Natural killer cell (primary cell): Measurements from ENCODE around the gene POTEB3. TPM values are rescaled to one million over a fixed set of nuclear protein-coding genes. Genes with fewer than 3 reads are reported as not detected.
"Not testable (repeated sequence)": the region's sequence is repeated elsewhere in the genome, so short reads cannot be mapped to it uniquely, and the experiment has no call there.

Experiments
- ATAC-seq, 3 donors: fragments of 150-1000 bp in 2 of 3; fragments of 200-7000 bp in 1 of 3; cut with Tn5 transposase; 1 replicate in 1 of 3; 2 replicates in 2 of 3; pipeline ENCODE4 v1.10.0; 2021; ENCODE audit warnings: mild to moderate bottlenecking in 2 of 3, moderate library complexity in 2 of 3
- DNase-seq, 2 donors: peaks; one replicate each; pipeline versions ENCODE4 v3.0.0 to v3.0.0-alpha.2; 2013 to 2021; ENCODE audit warnings: mixed read lengths in 1 of 2
- H3K27ac ChIP-seq: one replicate; pipeline ENCODE4 v1.5.1; 2013; ENCODE audit warnings: mild to moderate bottlenecking, low read length
- H3K27me3 ChIP-seq: one replicate; pipeline ENCODE4 v1.6.1; 2013; ENCODE audit warnings: low read length; ENCODE audit not compliant: control insufficient read depth, insufficient read depth
- H3K36me3 ChIP-seq: one replicate; pipeline ENCODE4 v1.6.1; 2013; ENCODE audit warnings: low read length; ENCODE audit not compliant: control insufficient read depth, insufficient read depth
- H3K4me1 ChIP-seq: one replicate; pipeline ENCODE4 v1.6.1; 2013; ENCODE audit warnings: low read length; ENCODE audit not compliant: control insufficient read depth, insufficient read depth
- H3K4me3 ChIP-seq: one replicate; pipeline ENCODE4 v1.5.1; 2013; ENCODE audit warnings: low read length
- H3K9me3 ChIP-seq: one replicate; pipeline ENCODE4 v1.6.1; 2013; ENCODE audit warnings: low read length; ENCODE audit not compliant: control insufficient read depth, insufficient read depth
- H3K27ac Mint-ChIP-seq, 2 donors: one replicate each; pipeline ENCODE4 v1.8.0; 2022; ENCODE audit warnings: mild to moderate bottlenecking in 2 of 2, mixed read lengths in 2 of 2, moderate library complexity in 1 of 2
- H3K27me3 Mint-ChIP-seq, 2 donors: one replicate each; pipeline ENCODE4 v1.8.0; 2022; ENCODE audit warnings: low read depth in 2 of 2, mixed read lengths in 2 of 2
- H3K36me3 Mint-ChIP-seq: one replicate; pipeline ENCODE4 v1.8.0; 2022; ENCODE audit warnings: mixed read lengths
- H3K4me1 Mint-ChIP-seq, 2 donors: one replicate each; pipeline ENCODE4 v1.8.0; 2022; ENCODE audit warnings: mixed read lengths in 2 of 2
- H3K4me3 Mint-ChIP-seq: one replicate; pipeline ENCODE4 v1.8.0; 2022; ENCODE audit warnings: mild to moderate bottlenecking, moderate library complexity, mixed read lengths
- H3K9me3 Mint-ChIP-seq, 2 donors: one replicate each; pipeline ENCODE4 v1.8.0; 2022; ENCODE audit warnings: mixed read lengths in 2 of 2
- WGBS: methylation state at CpG from one replicate; pipeline ENCODE4 v1.1.7; 2013; ENCODE audit warnings: missing lambda C conversion rate; ENCODE audit not compliant: insufficient coverage; 5-methylcytosine and 5-hydroxymethylcytosine counted together
- intact Hi-C: fragments of 100-400 bp; cut with micrococcal nuclease; formaldehyde crosslinking; loops from one replicate; pipeline ENCODE4 v1.14.2; 2022
- total RNA-seq, 4 donors: library from RNA; stranded (reverse); fragments of 120-200 nt in 1 of 4; gene quantifications; one replicate each; pipeline versions ENCODE4 v1.2.3 to v1.2.4, GENCODE V29; 2013 to 2022

POTEB3 gene
- not detected for total RNA-seq
- total RNA-seq (2013) = not detected

DNA sequence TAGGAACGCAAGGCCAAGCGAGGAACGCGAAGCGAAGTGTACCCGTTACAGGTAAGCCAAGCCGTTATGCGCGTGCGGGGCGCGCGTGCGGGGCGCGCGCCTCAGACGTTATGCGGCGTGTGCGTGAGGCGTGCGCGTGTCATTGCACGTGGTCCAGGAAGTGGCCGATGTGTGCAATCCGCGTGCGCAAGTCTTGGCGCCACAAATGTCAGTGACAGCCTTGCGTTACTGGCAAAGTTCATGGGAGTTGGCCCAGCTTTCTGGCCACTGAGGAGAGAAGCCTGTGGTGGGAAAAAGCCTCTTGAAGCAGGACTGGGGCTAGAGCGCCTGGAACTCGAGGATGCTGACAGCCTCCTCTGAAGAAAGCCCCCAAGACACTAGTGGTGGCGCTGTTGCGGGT lies at the start of gene POTEB3:
POTEB3 (minus strand) TSS at position 101 of the 400 bp plus-strand sequence. CDS start 488 bp downstream, outside the sequence.
- ATAC-seq, H3K27ac Mint-ChIP-seq, DNase-seq: not testable (repeated sequence)

DNA sequence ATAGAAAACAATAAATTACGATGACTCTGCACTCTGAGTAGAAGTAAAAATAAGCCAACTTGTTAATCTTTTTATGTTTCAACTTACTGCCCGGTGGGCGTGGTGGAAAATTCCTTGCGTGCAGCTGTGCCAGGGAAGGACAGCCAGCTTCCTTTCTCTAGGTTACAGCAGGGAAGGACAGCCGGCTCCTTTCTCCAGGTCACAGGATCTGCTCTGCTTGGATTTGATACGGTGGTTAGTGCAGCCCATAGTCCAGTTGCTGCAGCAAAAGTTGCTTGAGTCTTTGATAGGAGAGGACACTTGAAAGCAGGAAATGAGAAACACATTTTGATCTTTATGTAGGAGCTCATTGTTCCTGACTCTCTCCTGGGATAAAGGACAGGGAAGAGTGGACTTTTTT lies 13.4 kb upstream of the POTEB3 start:
- H3K4me1 Mint-ChIP-seq, H3K9me3 Mint-ChIP-seq, H3K4me3 Mint-ChIP-seq, H3K36me3 ChIP-seq, DNase-seq, intact Hi-C loops, ATAC-seq, H3K9me3 ChIP-seq, H3K27ac Mint-ChIP-seq, H3K4me1 ChIP-seq, H3K4me3 ChIP-seq, H3K27me3 ChIP-seq, H3K27me3 Mint-ChIP-seq, H3K27ac ChIP-seq, H3K36me3 Mint-ChIP-seq: not testable (repeated sequence)
- WGBS = no CpG with 5 or more reads among the region's 6 CpGs

More for the DNA sequence above, at the start of gene POTEB3:
- H3K27ac ChIP-seq, H3K4me3 Mint-ChIP-seq, H3K4me1 Mint-ChIP-seq, H3K27me3 Mint-ChIP-seq, H3K27me3 ChIP-seq, H3K9me3 ChIP-seq, H3K4me3 ChIP-seq, H3K9me3 Mint-ChIP-seq, H3K36me3 ChIP-seq, H3K36me3 Mint-ChIP-seq, H3K4me1 ChIP-seq, intact Hi-C loops: not testable (repeated sequence)
- no CpG with 5 or more reads among the region's 35 CpGs for WGBS

GRCh38 chr15:21451920-21452563 lies 11.7 kb upstream of the POTEB3 start:
- H3K4me3 Mint-ChIP-seq, H3K27me3 ChIP-seq: not testable (repeated sequence)

DNA sequence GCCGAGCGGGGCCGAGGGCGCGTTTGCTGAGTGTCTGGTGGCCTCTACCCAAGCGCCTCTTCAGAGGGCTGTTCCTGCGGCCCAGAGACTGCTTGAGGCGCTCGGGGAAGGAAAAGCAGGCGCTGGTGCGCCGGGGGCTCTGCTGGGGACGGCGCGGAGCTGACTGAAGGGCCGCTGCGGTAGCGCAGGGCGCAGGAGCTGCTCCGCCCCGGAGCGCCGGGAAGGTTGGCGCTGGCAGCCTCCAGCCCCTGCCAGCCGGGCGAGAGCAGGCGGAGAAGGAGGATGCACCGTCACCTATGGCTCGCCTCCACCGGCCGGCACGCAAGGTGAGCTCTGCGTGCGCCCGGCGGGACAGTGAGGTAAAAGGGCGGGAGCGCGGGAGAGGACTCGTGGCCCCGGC lies 11.2 kb upstream of the POTEB3 start:
- H3K9me3 ChIP-seq, H3K4me1 ChIP-seq, H3K27ac Mint-ChIP-seq, H3K27me3 Mint-ChIP-seq, H3K36me3 Mint-ChIP-seq, H3K36me3 ChIP-seq, H3K4me1 Mint-ChIP-seq, H3K27me3 ChIP-seq, DNase-seq, H3K27ac ChIP-seq, intact Hi-C loops, H3K4me3 ChIP-seq, H3K4me3 Mint-ChIP-seq, H3K9me3 Mint-ChIP-seq, ATAC-seq: not testable (repeated sequence)
- no CpG with 5 or more reads among the region's 41 CpGs for WGBS

More at GRCh38 chr15:21451920-21452563, 11.7 kb upstream of the POTEB3 start:
- H3K27ac ChIP-seq, intact Hi-C loops, H3K4me3 ChIP-seq, ATAC-seq, H3K4me1 Mint-ChIP-seq, DNase-seq, H3K27ac Mint-ChIP-seq, H3K36me3 Mint-ChIP-seq, H3K27me3 Mint-ChIP-seq, H3K4me1 ChIP-seq, H3K36me3 ChIP-seq, H3K9me3 Mint-ChIP-seq, H3K9me3 ChIP-seq: not testable (repeated sequence)
- 24% methylated on average over 7 of the region's 72 CpGs for WGBS

DNA sequence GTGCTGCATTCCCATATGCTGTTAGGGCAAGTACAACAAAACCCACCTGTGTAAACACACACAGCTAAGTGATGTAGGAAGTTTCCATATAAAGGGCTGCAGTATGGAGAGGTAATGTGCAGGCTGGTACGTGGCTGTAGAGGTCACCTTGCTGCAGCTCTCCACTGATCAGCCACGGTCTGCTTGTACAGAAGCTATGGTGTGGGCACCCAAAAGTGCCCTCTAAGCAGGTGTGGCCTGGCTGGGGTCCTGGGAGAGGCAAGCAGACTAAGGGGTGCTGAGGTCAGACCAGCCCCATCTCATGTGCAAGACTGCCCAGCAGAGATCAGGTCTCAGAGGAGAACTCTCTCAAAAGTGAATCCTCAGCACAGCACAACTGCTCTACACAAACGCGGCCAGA lies 32.9 kb downstream of the POTEB3 start:
- H3K4me1 ChIP-seq, H3K27me3 Mint-ChIP-seq, H3K9me3 Mint-ChIP-seq, DNase-seq, H3K27ac Mint-ChIP-seq, H3K9me3 ChIP-seq, ATAC-seq, H3K4me3 ChIP-seq, H3K27me3 ChIP-seq, H3K4me1 Mint-ChIP-seq, H3K36me3 ChIP-seq, H3K27ac ChIP-seq, intact Hi-C loops, H3K4me3 Mint-ChIP-seq, H3K36me3 Mint-ChIP-seq: not testable (repeated sequence)
- 63% methylated on average over 2 of the region's 4 CpGs for WGBS

DNA sequence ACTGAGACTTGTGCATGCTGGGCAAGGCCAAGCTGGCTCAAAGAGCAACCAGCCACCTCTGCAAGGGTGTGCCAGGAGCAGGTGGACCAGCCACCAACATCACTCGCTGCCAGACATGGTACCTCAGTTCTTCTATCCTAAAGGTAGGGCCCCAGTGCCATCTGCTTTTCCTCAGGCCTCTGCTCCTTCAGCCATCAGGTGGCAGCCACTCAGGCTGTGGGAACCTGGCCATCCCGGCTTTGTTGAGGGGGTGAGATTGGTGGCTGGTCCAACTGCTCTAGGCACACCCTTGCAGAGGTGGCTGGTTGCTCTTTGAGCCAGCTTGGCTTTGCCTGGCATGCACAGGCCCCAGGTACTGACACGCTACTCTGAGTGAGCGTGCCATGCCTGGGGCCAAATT lies 38.8 kb downstream of the POTEB3 start:
- H3K27ac Mint-ChIP-seq, ATAC-seq, H3K9me3 Mint-ChIP-seq, H3K4me3 Mint-ChIP-seq, H3K4me3 ChIP-seq, H3K36me3 Mint-ChIP-seq, H3K4me1 ChIP-seq, H3K27me3 Mint-ChIP-seq, intact Hi-C loops, H3K27me3 ChIP-seq, H3K9me3 ChIP-seq, H3K36me3 ChIP-seq, DNase-seq, H3K4me1 Mint-ChIP-seq, H3K27ac ChIP-seq: not testable (repeated sequence)
- 80% methylated on average over 3 of the region's 4 CpGs for WGBS

- H3K9me3 ChIP-seq, H3K36me3 Mint-ChIP-seq, H3K27ac ChIP-seq, H3K27me3 Mint-ChIP-seq, H3K4me1 Mint-ChIP-seq, intact Hi-C loops, H3K4me3 Mint-ChIP-seq, H3K4me3 ChIP-seq, H3K9me3 Mint-ChIP-seq, H3K36me3 ChIP-seq, ATAC-seq, H3K27ac Mint-ChIP-seq, DNase-seq, H3K4me1 ChIP-seq, H3K27me3 ChIP-seq: not testable (repeated sequence)
- 92% methylated on average over 3 of the region's 4 CpGs for WGBS
Observed at GRCh38 chr15:21399111-21399510, 41.2 kb downstream of the POTEB3 start.

GRCh38 chr15:21398511-21398910 lies 41.8 kb downstream of the POTEB3 start:
- H3K27me3 Mint-ChIP-seq, H3K36me3 ChIP-seq, H3K9me3 ChIP-seq, H3K36me3 Mint-ChIP-seq, H3K27ac Mint-ChIP-seq, ATAC-seq, H3K4me1 ChIP-seq, H3K4me3 ChIP-seq, intact Hi-C loops, H3K4me3 Mint-ChIP-seq, H3K9me3 Mint-ChIP-seq, H3K4me1 Mint-ChIP-seq, H3K27me3 ChIP-seq, H3K27ac ChIP-seq: not testable (repeated sequence)
- peak in 1 of 2 donors; percentile 0 for DNase-seq
- WGBS = 92% methylated on average over 3 of the region's 5 CpGs
